Left renal pelvis (tissue), 4 donors: ENCODE measurements around the gene IREB2. TPM values are rescaled to one million over a fixed set of nuclear protein-coding genes. Genes with fewer than 3 reads are reported as not detected.
"Not testable (repeated sequence)": the region's sequence is repeated elsewhere in the genome, so short reads cannot be mapped to it uniquely, and the experiment has no call there.

Experiments used
- DNase-seq, 4 donors: peaks; one replicate each; pipeline ENCODE4 v3.0.0-alpha.2; 2013; ENCODE audit warnings: low read depth in 4 of 4, low spot score in 3 of 4
- polyA plus RNA-seq, 4 donors: library from polyadenylated mRNA; unstranded; fragments of 120-200 nt; gene quantifications; one replicate each; pipeline ENCODE4 v1.2.1, GENCODE V29; 2013; ENCODE audit not compliant: insufficient read length in 4 of 4

IREB2 gene
- polyA plus RNA-seq, 4 donors: 63.6 to 66.8 (median 65.6) TPM

- no peak for DNase-seq
Observed at GRCh38 chr15:78461171-78461888, 23.3 kb downstream of the IREB2 start.

GRCh38 chr15:78469031-78469430 is 31.0 kb downstream of the IREB2 start:
- no peak for DNase-seq

DNA sequence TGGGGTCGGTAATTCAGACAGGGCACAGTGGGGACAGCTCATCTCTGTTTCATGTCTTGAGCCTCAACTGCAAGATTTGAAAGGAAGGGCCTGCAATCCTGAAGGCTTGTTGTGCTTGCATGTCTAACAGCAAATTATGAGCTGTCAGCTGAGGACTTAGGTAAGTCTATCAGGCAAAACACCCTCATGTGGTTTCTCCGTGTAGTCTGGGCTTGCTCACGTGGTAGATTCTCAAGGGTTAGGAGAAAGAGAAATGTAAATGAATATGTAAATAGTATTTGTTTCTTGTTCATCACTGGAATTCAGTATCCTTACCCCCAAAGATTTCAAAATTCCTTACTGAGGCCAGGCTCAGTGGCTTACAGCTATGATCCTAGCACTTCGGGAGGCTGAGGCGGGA is 39.3 kb downstream of the IREB2 start:
- DNase-seq: no peak

DNA sequence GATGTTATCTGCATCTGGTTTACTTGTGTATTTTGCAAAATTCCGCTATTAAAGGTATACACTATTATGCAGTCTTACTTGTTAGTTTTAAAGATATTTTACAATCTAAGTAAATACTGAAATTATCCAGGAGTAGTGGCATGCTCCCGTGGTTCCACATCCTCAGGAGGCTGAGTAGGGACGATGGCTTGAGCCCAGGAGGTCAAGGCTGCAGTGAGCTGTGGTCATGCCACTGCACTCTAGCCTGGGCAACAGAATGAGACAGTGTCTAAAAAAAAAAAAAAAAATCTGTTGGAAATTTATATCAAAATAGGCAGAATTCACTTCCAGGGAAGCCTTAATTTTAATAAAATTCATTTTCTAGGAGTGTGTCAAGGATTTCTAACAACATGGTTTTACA is 41.6 kb downstream of the IREB2 start:
- DNase-seq: no peak

GRCh38 chr15:78481917-78482316 is 43.9 kb downstream of the IREB2 start:
- no peak for DNase-seq

DNA sequence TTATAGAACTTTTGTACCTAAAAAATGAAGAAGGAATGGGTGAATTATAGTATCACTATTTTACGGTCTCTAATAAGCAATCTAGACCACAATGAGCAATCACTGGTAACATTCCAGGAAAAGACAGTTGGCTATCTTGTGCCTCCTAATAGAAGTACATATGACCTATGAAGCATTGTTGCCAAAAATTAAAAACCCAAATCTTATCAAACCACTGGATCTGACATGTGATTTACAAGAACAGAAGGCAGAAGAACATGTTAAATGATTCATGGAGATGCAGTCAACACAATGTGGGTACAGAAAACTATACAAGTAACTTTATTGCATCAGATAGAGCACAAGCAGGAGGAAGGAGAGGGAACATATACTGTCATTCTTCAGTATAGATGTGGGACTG is 54.9 kb downstream of the IREB2 start:
- DNase-seq: no peak

GRCh38 chr15:78501857-78502256 is 63.8 kb downstream of the IREB2 start:
- no peak for DNase-seq

GRCh38 chr15:78502641-78503040 is 64.6 kb downstream of the IREB2 start:
- no peak for DNase-seq

DNA sequence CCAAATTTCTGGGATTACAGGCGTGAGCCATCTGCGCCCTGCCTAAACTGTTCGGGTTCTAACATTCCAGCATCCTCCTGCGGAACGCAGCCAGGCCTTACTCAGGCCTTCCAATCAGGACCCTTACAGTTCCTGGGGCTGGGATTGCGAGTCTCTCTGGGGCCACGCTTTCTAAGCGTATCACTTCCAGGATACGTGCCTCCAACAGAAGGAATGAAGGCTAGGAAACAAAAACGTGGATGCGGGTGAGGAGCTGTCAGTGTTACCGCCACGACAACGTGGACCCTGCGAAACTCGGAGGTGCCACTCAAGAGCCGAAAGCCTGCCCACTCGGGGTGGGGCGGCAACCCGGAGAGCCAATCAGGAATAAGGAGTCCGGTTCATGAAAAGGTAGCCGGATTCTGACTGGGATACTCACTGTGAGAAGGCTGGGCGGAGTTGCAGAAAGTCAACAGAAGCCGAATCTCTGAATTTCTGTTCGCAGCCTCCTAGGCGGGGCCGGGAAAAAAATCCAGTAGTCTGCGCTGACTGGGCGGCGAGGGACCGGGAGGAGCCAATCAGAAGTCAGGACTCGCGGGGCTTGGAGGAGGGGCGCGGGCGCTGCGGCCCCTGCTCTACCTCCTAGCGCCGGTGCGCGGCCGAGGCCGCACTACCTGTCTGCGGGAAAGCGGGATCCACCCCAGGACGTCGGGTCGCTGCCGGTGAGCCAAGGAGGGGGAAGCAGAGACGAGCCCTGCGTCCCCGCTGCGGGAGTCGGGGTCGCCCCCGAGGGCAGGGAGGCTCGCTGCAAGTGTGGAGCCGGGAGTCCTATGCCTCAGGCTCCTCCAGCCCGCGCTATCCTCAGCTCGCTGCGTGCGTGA is 69.2 kb downstream of the IREB2 start, which contains the start of gene HYKK:
Gene HYKK, plus strand, starts transcription at position 607 of the 860 bp plus-strand sequence. CDS start 5,512 bp downstream, outside the sequence.
- DNase-seq: peak; percentile 89 to 95 (median 92)

DNA sequence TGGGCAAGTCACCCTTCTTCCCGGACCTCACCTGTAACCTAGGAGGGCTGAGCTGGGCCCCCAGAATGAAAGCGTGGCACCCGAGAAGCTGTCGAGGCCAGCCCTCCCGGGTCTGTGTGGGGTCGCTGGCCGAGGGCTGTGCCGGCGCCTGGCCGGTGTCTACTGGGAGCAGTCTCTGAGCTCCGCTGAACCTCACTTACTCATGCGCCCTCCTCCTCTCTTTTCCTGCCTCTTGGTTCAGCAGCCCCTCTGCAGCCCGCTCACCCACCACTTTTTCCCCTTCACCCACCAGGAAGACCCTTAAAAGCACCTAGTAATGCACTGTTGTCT is 69.8 kb downstream of the IREB2 start:
- DNase-seq: no peak

- DNase-seq: no peak
Observed at GRCh38 chr15:78508272-78508671, 70.3 kb downstream of the IREB2 start.

DNA sequence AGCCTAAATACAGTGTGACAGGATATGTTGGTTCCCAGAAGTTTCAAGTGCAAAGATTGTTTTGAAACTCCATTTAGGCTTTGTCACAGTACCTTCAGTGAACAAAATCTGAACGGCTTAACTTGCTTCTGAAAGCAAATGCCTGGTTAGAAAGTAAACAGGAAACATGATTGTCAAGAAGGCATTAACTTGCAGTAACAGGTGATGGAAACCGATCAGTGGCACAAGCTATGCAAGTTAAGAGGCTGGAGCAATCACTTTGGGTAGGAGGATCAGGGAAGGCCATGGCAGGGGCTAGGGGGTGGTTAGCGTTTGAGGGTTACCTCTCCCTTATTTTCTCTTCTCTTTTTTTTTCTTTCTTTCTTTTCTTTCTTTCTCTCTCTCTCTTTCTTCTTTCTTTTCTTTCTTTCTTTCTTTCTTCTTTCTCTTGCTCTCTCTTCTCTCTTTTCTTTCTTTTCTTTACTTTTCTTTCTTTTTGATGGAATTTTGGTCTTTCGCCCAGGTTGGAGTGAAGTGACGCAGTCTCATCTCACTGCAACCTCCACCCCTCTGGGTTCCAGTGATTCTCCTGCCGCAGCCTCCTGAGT is 71.8 kb downstream of the IREB2 start:
- DNase-seq: no peak

DNA sequence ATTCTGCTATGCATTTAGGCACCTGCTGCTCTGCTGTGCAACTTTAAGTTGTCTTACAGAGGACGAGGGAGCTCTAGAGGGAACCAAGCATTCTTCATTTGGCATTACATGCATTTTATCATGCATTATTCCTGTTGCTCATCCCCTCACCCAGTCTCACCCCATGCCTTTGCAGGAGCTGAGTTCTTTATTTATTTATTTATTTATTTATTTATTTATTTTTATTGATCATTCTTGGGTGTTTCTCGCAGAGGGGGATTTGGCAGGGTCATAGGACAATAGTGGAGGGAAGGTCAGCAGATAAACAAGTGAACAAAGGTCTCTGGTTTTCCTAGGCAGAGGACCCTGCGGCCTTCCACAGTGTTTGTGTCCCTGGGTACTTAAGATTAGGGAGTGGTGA is 82.0 kb downstream of the IREB2 start:
- DNase-seq: not testable (repeated sequence)

DNA sequence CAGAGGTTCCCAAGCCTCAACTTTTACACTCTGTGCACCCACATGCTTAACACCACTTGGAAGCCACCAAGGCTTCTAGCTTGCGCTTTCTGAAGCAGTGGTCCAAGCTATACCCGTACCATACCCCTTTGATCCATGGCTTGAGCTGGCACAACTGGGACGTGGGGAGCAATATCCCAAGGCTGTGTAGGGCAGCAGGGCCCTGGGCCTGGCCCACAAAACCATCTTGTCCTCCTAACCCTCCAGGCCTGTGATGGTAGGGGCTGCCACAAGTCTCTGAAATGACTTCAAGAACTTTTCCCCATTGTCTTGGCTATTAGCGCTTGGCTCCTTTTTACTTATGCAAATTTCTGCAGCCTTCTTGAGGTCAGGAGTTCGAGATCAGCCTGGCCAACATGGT is 86.2 kb downstream of the IREB2 start:
- DNase-seq: no peak

- no peak for DNase-seq
Observed at GRCh38 chr15:78527325-78527724, 89.3 kb downstream of the IREB2 start.

DNA sequence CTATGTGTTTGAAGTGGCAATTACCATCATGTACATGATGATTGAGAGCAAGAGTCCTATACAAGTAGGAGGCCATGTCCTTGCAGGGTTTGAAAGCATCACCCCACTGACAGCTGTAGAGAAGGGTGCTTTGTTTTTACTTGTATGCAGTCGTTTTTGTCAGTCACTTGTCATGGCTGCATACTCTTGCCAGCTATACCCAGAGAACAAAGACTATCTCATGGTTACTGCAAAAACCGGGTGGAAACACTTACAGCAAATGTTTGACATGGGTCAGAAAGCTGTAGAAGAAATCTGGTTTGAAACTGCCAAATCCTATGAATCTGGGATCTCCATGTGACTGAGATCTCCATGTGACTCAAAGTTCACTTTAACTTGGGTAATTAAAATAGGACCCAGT is 95.3 kb downstream of the IREB2 start:
- DNase-seq: no peak

DNA sequence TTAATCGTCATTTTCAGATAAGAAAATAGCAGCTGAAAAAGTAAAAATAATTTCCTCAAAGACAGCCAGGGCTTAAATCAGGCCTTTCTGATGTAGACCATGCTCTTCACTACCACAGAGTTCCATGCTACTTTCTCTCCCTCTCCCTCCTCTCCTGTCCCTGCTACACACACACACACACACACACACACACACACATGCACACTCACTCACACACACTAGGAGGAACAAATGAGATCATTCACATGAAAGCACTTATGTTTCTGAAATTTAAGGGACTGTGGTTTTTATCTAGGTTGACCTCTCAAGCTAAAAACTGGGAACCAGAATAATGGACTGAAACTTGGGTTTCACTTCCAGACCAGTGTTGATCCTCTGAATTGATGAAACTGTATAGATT is 98.1 kb downstream of the IREB2 start:
- DNase-seq: no peak

DNA sequence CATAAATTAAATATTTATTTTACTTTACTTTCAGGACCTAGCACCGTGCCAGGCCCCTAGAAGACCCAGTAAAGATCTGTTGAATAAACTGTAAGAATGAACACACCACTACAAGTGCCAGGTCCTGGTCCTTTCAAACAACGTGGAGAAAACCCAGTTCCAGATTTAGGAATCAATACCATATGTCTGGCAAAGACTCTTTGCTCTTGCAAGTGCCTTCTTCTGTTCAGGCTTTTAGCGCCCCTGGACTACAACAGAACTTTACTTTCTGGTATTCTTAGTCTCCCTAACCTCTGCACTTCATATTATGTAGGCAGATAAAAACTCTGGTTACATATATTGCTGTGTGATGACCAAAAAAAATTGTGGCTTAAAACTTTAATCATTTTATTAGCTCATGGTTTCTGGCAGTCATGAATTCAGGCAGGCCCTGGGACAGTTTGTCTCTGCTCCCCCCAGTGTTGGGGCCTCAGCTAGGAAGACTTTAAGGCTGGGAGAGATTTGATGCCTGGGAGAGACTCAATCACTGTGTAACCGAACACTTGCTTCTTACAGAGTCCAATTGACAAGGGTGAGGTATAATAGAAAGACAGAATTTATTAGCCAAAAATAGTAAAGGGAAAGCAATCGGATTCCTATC is 99.4 kb downstream of the IREB2 start:
- DNase-seq: no peak

GRCh38 chr15:78538358-78538757 is 100.3 kb downstream of the IREB2 start:
- no peak for DNase-seq

DNA sequence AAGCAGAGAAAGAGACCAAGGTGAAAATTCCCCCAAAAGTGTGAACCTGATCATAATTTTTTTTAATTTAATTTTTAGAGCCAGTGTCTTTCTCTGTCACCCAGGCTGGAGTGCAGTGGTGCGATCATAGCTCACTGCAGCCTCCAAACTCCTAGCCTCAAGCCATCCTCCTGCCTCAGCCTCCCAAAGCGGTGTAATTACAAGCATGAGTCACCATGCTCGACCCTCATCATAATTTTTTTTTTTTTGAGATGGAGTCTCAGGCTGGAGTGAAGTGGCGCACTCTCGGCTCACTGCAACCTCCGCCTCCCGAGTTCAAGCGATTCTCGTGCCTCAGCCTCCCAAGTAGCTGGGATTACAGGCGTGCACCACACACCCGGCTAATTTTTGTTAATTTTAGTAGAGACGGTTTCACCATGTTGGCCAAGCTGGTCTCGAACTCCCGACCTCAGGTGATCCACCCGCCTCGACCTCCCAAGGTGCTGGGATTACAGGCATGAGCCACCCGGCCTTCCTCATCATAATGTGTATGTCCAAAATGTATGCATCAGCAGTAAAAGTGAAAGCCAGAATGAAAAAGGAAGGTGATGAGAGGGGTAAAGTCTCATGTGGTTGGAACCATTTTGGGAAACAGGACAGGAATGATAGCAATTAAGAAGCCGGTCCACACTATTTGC is 101.6 kb downstream of the IREB2 start:
- not testable (repeated sequence) for DNase-seq
